Keratinocyte (primary cell): Measurements from ENCODE around the gene STON1. TPM values are rescaled to one million over a fixed set of nuclear protein-coding genes. Genes with fewer than 3 reads are reported as not detected.

Source experiments
- DNase-seq: peaks from one replicate; pipeline ENCODE4 v3.0.0-alpha.2; 2011; ENCODE audit warnings: low read depth, missing footprints, low spot score
- FAIRE-seq: peaks from 2 replicates; lab custom pipeline; 2011; peaks lifted over from hg19 to GRCh38; lab: Jason Lieb, UNC
- H2AFZ ChIP-seq: 2 replicates; pipeline ENCODE4 v1.6.0; 2012; ENCODE audit warnings: low read length, control low read depth, inconsistent platforms; ENCODE audit not compliant: control insufficient read depth
- H3K27ac ChIP-seq: 2 replicates; pipeline ENCODE4 v1.5.1; 2011; ENCODE audit warnings: low read length; ENCODE audit not compliant: control insufficient read depth, insufficient read depth
- H3K27me3 ChIP-seq: 3 replicates; pipeline ENCODE4 v1.6.0; 2011; ENCODE audit warnings: low read length; ENCODE audit not compliant: control insufficient read depth, insufficient read depth; ENCODE audit errors: extremely low read depth
- H3K36me3 ChIP-seq, 2 experiments: 2 replicates in 1 of 2; 3 replicates in 1 of 2; pipeline ENCODE4 v1.5.1; 2011; ENCODE audit warnings: low read length in 2 of 2, mild to moderate bottlenecking in 1 of 2; ENCODE audit not compliant: control insufficient read depth in 2 of 2, insufficient read depth in 2 of 2; ENCODE audit errors: extremely low read depth in 1 of 2
- H3K4me1 ChIP-seq: 3 replicates; pipeline ENCODE4 v1.5.1; 2011; ENCODE audit warnings: low read length; ENCODE audit not compliant: control insufficient read depth, insufficient read depth; ENCODE audit errors: extremely low read depth
- H3K4me2 ChIP-seq: 3 replicates; pipeline ENCODE4 v1.6.0; 2011; ENCODE audit warnings: low read depth, low read length; ENCODE audit not compliant: control insufficient read depth, insufficient read depth; ENCODE audit errors: extremely low read depth
- H3K4me3 ChIP-seq, 3 experiments: fragments of 200-600 bp in 1 of 3; sonication (generic) in 1 of 3; 2 replicates in 2 of 3; 3 replicates in 1 of 3; pipeline ENCODE4 v1.5.1; 2011 to 2016; ENCODE audit warnings: low read length in 3 of 3, mild to moderate bottlenecking in 3 of 3, control low read depth in 2 of 3, inconsistent platforms in 1 of 3, low read depth in 1 of 3, mixed read lengths in 1 of 3, mixed run types in 1 of 3, moderate library complexity in 1 of 3; ENCODE audit not compliant: control insufficient read depth in 2 of 3, insufficient read depth in 2 of 3; ENCODE audit errors: extremely low read depth in 1 of 3
- H3K79me2 ChIP-seq: 2 replicates; pipeline ENCODE4 v1.6.0; 2012; ENCODE audit warnings: low read length; ENCODE audit not compliant: control insufficient read depth, insufficient read depth
- H3K9ac ChIP-seq: 3 replicates; pipeline ENCODE4 v1.6.0; 2011; ENCODE audit warnings: low read length; ENCODE audit not compliant: control insufficient read depth, insufficient read depth; ENCODE audit errors: extremely low read depth
- H3K9me1 ChIP-seq: 3 replicates; pipeline ENCODE4 v1.6.0; 2011; ENCODE audit warnings: low read length; ENCODE audit not compliant: control insufficient read depth, insufficient read depth; ENCODE audit errors: extremely low read depth
- H3K9me3 ChIP-seq: 2 replicates; pipeline ENCODE4 v1.5.1; 2012; ENCODE audit warnings: low read depth, low read length; ENCODE audit not compliant: control insufficient read depth
- H4K20me1 ChIP-seq: 3 replicates; pipeline ENCODE4 v1.6.0; 2011; ENCODE audit warnings: low read length; ENCODE audit not compliant: control insufficient read depth, insufficient read depth; ENCODE audit errors: extremely low read depth
- CTCF ChIP-seq, 3 experiments: IDR thresholded peaks in 1 of 3; conservative IDR thresholded peaks in 1 of 3; optimal IDR thresholded peaks in 1 of 3; 2 replicates in 2 of 3; 3 replicates in 1 of 3; pipeline versions ENCODE3 to v1.5.1; 2011; ENCODE audit warnings: low read length in 3 of 3, mild to moderate bottlenecking in 3 of 3, moderate library complexity in 2 of 3, control low read depth in 1 of 3, inconsistent platforms in 1 of 3; ENCODE audit not compliant: insufficient read depth in 2 of 3; ENCODE audit errors: extremely low read depth in 1 of 3
- EZH2 ChIP-seq: IDR thresholded peaks from one replicate; pipeline ENCODE4 v1.6.1; 2012; ENCODE audit warnings: inconsistent platforms, mild to moderate bottlenecking, low read length, moderate library complexity
- dilution Hi-C: fragments of 300-500 bp; cut with MboI; formaldehyde crosslinking; loops from one replicate; pipeline ENCODE4 v1.7.0; 2020; ENCODE audit warnings: low sequenced_read_pairs; ENCODE audit not compliant: extremely low pct_ligation_motif_present
- polyA plus RNA-seq, 5 experiments: library from polyadenylated mRNA; depleted of rRNA in 3 of 5; stranded (reverse) in 3 of 5; stranded (forward) in 1 of 5; unstranded in 1 of 5; fragments of >200 nt; gene quantifications; 1 replicate in 1 of 5; 2 replicates in 3 of 5; 3 replicates in 1 of 5; pipeline versions ENCODE4 v1.2.1 to v1.2.3, GENCODE V29; 2011 to 2012; ENCODE audit warnings: missing spikeins in 2 of 5, low read depth in 1 of 5, low replicate concordance in 1 of 5

STON1 gene
- polyA plus RNA-seq, 1 donor (not counting 4 experiments of a cell fraction or from before 2014, with no cell fraction given) = 1.2 TPM

GRCh38 chr2:48558456-48558855 lies 28.5 kb downstream of the STON1 start:
- Histone ChIP-seq H3K4me3 (no peak overlapping the region), H3K36me3 (no peaks in the 10 kb centered on the region), H3K9ac (no peak overlapping the region), H3K27me3 (no peaks in the 10 kb centered on the region), H3K4me2 (no peak overlapping the region), H3K27ac (no peak overlapping the region), H4K20me1 (no peaks in the 10 kb centered on the region), H3K4me1 (no peaks in the 10 kb centered on the region), H2AFZ (no peak overlapping the region), H3K9me1 (no peaks in the 10 kb centered on the region), H3K9me3 (no peaks in the 10 kb centered on the region), H3K79me2 (no peaks in the 10 kb centered on the region)
- TF ChIP-seq CTCF (optimal IDR thresholded peaks at IDR 0.05 in 1 of 3, IDR thresholded peaks at IDR 0.05 in 1 of 3, conservative IDR thresholded peaks at IDR 0.05 in 1 of 3; ENCODE audit: extremely low read depth in 1 of 3, insufficient read depth in 2 of 3, low read length in 3 of 3) (no peak), EZH2 (no peak)
- dilution Hi-C loops = no loop called here
- DNase-seq (no peak), FAIRE-seq (no peak)

- Histone ChIP-seq H3K9me3 (no peaks in the 10 kb centered on the region), H4K20me1 (no peaks in the 10 kb centered on the region), H3K27ac (no peak overlapping the region), H3K9ac (no peak overlapping the region), H3K4me2 (no peak overlapping the region), H3K4me3 (no peak overlapping the region), H2AFZ (no peak overlapping the region), H3K79me2 (no peaks in the 10 kb centered on the region), H3K36me3 (no peaks in the 10 kb centered on the region), H3K4me1 (no peaks in the 10 kb centered on the region), H3K27me3 (no peaks in the 10 kb centered on the region), H3K9me1 (no peaks in the 10 kb centered on the region)
- DNase-seq (no peak), FAIRE-seq (no peak)
- TF ChIP-seq CTCF (optimal IDR thresholded peaks at IDR 0.05 in 1 of 3, IDR thresholded peaks at IDR 0.05 in 1 of 3, conservative IDR thresholded peaks at IDR 0.05 in 1 of 3; ENCODE audit: extremely low read depth in 1 of 3, insufficient read depth in 2 of 3, low read length in 3 of 3) = no peak
- no peak for TF ChIP-seq EZH2
- dilution Hi-C loops = no loop called here
Observed at GRCh38 chr2:48560546-48561209, 30.7 kb downstream of the STON1 start.
